H9 (cell line): ENCODE results near the gene ARHGDIB. TPM values are rescaled to one million over a fixed set of nuclear protein-coding genes. Genes with fewer than 3 reads are reported as not detected.

Experiments used
- DNase-seq: peaks from one replicate; pipeline ENCODE4 v3.0.0-alpha.2; 2017
- H2AFZ ChIP-seq: one replicate; pipeline ENCODE4 v1.6.1; 2013; ENCODE audit warnings: mild to moderate bottlenecking, low read length, control low read depth, moderate library complexity
- H2AK5ac ChIP-seq: 2 replicates; pipeline ENCODE4 v1.6.1; 2013; ENCODE audit warnings: low read length, control low read depth, mixed read lengths; ENCODE audit not compliant: insufficient read length
- H2BK120ac ChIP-seq: one replicate; pipeline ENCODE4 v1.6.1; 2013; ENCODE audit warnings: low read depth, mild to moderate bottlenecking, low read length, control low read depth, inconsistent platforms; ENCODE audit not compliant: poor library complexity, severe bottlenecking
- H2BK12ac ChIP-seq: 2 replicates; pipeline ENCODE4 v1.6.1; 2013; ENCODE audit warnings: low read length, control low read depth, mixed read lengths, low read depth; ENCODE audit not compliant: insufficient read length
- H2BK15ac ChIP-seq: 2 replicates; pipeline ENCODE4 v1.6.1; 2013; ENCODE audit warnings: low read depth, low read length, control low read depth
- H2BK20ac ChIP-seq: one replicate; pipeline ENCODE4 v1.6.1; 2013; ENCODE audit warnings: low read depth, mild to moderate bottlenecking, low read length, control low read depth, inconsistent platforms; ENCODE audit not compliant: poor library complexity, severe bottlenecking
- H2BK5ac ChIP-seq: 2 replicates; pipeline ENCODE4 v1.6.1; 2013; ENCODE audit warnings: low read length, control low read depth, mixed read lengths; ENCODE audit not compliant: insufficient read length
- H3K14ac ChIP-seq: 2 replicates; pipeline ENCODE4 v1.6.1; 2013; ENCODE audit warnings: low read length, control low read depth; ENCODE audit not compliant: insufficient read depth
- H3K18ac ChIP-seq: 2 replicates; pipeline ENCODE4 v1.6.1; 2013; ENCODE audit warnings: low read depth, mild to moderate bottlenecking, mixed read lengths, low read length, control low read depth; ENCODE audit not compliant: insufficient read length
- H3K23ac ChIP-seq: 2 replicates; pipeline ENCODE4 v1.6.1; 2013; ENCODE audit warnings: low read length, control low read depth, mixed read lengths, low read depth; ENCODE audit not compliant: insufficient read length
- H3K23me2 ChIP-seq: 2 replicates; pipeline ENCODE4 v1.6.1; 2013; ENCODE audit warnings: low read depth, mild to moderate bottlenecking, mixed read lengths, low read length, control low read depth; ENCODE audit not compliant: insufficient read length, poor library complexity, severe bottlenecking
- H3K27ac ChIP-seq: 2 replicates; pipeline ENCODE4 v1.5.1; 2013; ENCODE audit warnings: low read length, control low read depth, mixed read lengths, low read depth; ENCODE audit not compliant: insufficient read length
- H3K27me3 ChIP-seq: 2 replicates; pipeline ENCODE4 v1.6.1; 2013; ENCODE audit warnings: low read length, control low read depth, inconsistent platforms; ENCODE audit not compliant: insufficient read depth
- H3K4ac ChIP-seq: 2 replicates; pipeline ENCODE4 v1.6.1; 2013; ENCODE audit warnings: low read depth, mild to moderate bottlenecking, control low read depth, inconsistent platforms, low read length, moderate library complexity
- H3K4me1 ChIP-seq: 2 replicates; pipeline ENCODE4 v1.6.1; 2013; ENCODE audit warnings: low read length, control low read depth, inconsistent platforms; ENCODE audit not compliant: insufficient read depth
- H3K4me2 ChIP-seq: 2 replicates; pipeline ENCODE4 v1.6.1; 2013; ENCODE audit warnings: low read length, control low read depth, mixed read lengths; ENCODE audit not compliant: insufficient read length, insufficient read depth
- H3K56ac ChIP-seq: 2 replicates; pipeline ENCODE4 v1.6.1; 2013; ENCODE audit warnings: low read depth, mild to moderate bottlenecking, mixed read lengths, low read length, control low read depth; ENCODE audit not compliant: insufficient read length
- H3K79me1 ChIP-seq: 2 replicates; pipeline ENCODE4 v1.6.1; 2013; ENCODE audit warnings: low read depth, mild to moderate bottlenecking, moderate library complexity, low read length, control low read depth, inconsistent platforms; ENCODE audit not compliant: insufficient read depth, poor library complexity, severe bottlenecking
- H3K79me2 ChIP-seq: 2 replicates; pipeline ENCODE4 v1.6.1; 2013; ENCODE audit warnings: low read length, control low read depth, inconsistent platforms; ENCODE audit not compliant: insufficient read depth
- H3K9ac ChIP-seq: 2 replicates; pipeline ENCODE4 v1.6.1; 2013; ENCODE audit warnings: low read length, control low read depth, mixed read lengths; ENCODE audit not compliant: insufficient read length; ENCODE audit errors: extremely low read depth
- H3K9me3 ChIP-seq: one replicate; pipeline ENCODE4 v1.6.1; 2013; ENCODE audit warnings: low read depth, low read length, inconsistent platforms; ENCODE audit not compliant: control insufficient read depth
- H3T11ph ChIP-seq: one replicate; pipeline ENCODE4 v1.6.1; 2013; ENCODE audit warnings: mild to moderate bottlenecking, low read length, control low read depth, inconsistent platforms
- H4K20me1 ChIP-seq: one replicate; pipeline ENCODE4 v1.6.1; 2013; ENCODE audit not compliant: control insufficient read depth, insufficient read length, insufficient read depth
- H4K5ac ChIP-seq: 2 replicates; pipeline ENCODE4 v1.6.1; 2013; ENCODE audit warnings: low read depth, mild to moderate bottlenecking, mixed read lengths, low read length, control low read depth; ENCODE audit not compliant: insufficient read length
- H4K8ac ChIP-seq: replicated peaks from 2 replicates; pipeline ENCODE4 v1.6.1; 2013; ENCODE audit warnings: low read length, control low read depth, mixed read lengths, low read depth; ENCODE audit not compliant: insufficient read length
- H4K91ac ChIP-seq: 2 replicates; pipeline ENCODE4 v1.6.1; 2013; ENCODE audit warnings: low read depth, mild to moderate bottlenecking, moderate library complexity, mixed read lengths, low read length, control low read depth; ENCODE audit not compliant: insufficient read length
- H3K27ac Mint-ChIP-seq, 3 experiments: 2 replicates in 2 of 3; 3 replicates in 1 of 3; pipeline ENCODE4 v1.8.0; 2020 to 2021; ENCODE audit warnings: mixed read lengths in 3 of 3, mild to moderate bottlenecking in 1 of 3, moderate library complexity in 1 of 3
- H3K27me3 Mint-ChIP-seq: 2 replicates; pipeline ENCODE4 v1.8.0; 2021; ENCODE audit warnings: low read depth, mild to moderate bottlenecking, moderate library complexity, mixed read lengths
- H3K36me3 Mint-ChIP-seq, 3 experiments: 2 replicates in 2 of 3; 3 replicates in 1 of 3; pipeline ENCODE4 v1.8.0; 2020 to 2021; ENCODE audit warnings: low read depth in 3 of 3, mixed read lengths in 3 of 3; ENCODE audit not compliant: insufficient read depth in 1 of 3
- H3K4me1 Mint-ChIP-seq, 2 experiments: 2 replicates each; pipeline ENCODE4 v1.8.0; 2020; ENCODE audit warnings: mixed read lengths in 2 of 2
- H3K4me3 Mint-ChIP-seq, 2 experiments: 2 replicates in 1 of 2; 3 replicates in 1 of 2; pipeline ENCODE4 v1.8.0; 2020 to 2021; ENCODE audit warnings: mild to moderate bottlenecking in 2 of 2, mixed read lengths in 2 of 2, moderate library complexity in 1 of 2
- H3K9me3 Mint-ChIP-seq, 2 experiments: 2 replicates in 1 of 2; 3 replicates in 1 of 2; pipeline ENCODE4 v1.8.0; 2020; ENCODE audit warnings: mild to moderate bottlenecking in 2 of 2, mixed read lengths in 2 of 2, moderate library complexity in 1 of 2
- WGBS: extraction: QIAGEN DNeasy Blood & Tissue Kit; methylation state at CpG from one replicate; pipeline ENCODE4 v1.1.7; 2013; ENCODE audit warnings: missing lambda C conversion rate, low lambda C conversion rate, mixed read lengths; ENCODE audit not compliant: insufficient read length; ENCODE audit errors: extremely low coverage; 5-methylcytosine and 5-hydroxymethylcytosine counted together
- total RNA-seq: library from RNA; stranded (reverse); gene quantifications from 2 replicates; pipeline ENCODE4 v1.2.1, GENCODE V29; 2021
- TF ChIP-seq, protein P1 (sequence below): fragments of 200-600 bp; sonication (generic); conservative IDR thresholded peaks from 3 replicates; pipeline ENCODE4 v1.8.0; 2021; ENCODE audit warnings: antibody characterized with exemption, mild to moderate bottlenecking

Gene ARHGDIB
- total RNA-seq, 1 experiment from 2014 or later: 0.44 TPM

DNA sequence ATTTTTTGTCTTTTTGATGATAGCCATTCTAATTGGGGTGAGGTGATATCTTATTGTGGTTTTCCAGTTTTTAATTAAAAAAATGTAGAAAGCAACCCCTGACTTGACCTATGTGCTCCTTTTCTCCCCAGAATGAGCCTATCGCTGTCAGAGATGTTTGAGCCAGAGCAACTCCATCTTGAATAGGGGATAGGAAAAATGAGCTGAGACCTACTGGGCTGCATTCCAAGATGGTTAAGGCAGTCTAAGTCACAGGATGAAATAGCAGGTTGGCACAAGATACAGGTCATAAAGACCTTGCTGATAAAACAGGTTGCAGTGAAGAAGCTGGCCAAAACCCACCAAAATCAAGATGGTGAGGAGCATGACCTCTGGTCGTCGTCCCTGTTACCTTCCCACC is 36.9 kb downstream of the ARHGDIB start:
- Histone ChIP-seq H3K4ac (no peak overlapping the region), H3K9me3 (no peaks in the 10 kb centered on the region), H3K18ac (no peak overlapping the region), H3K23ac (no peak overlapping the region), H2BK5ac (no peak overlapping the region), H3K9ac (no peak overlapping the region), H3K4me2 (no peak overlapping the region), H2BK120ac (no peak overlapping the region), H2BK12ac (no peak overlapping the region), H2BK15ac (no peak overlapping the region), H3K23me2 (no peaks in the 10 kb centered on the region), H4K20me1 (no peaks in the 10 kb centered on the region), H3T11ph (no peak overlapping the region), H4K8ac (no peak overlapping the region), H3K79me1 (no peaks in the 10 kb centered on the region), H3K79me2 (no peaks in the 10 kb centered on the region; the same call in 1 of the 2 replicates), H3K56ac (no peak overlapping the region), H3K4me1 (no peaks in the 10 kb centered on the region), H3K27me3 (no peaks in the 10 kb centered on the region), H2BK20ac (no peak overlapping the region), H4K91ac (no peak overlapping the region), H3K27ac (no peak overlapping the region), H4K5ac (no peak overlapping the region), H2AK5ac (no peak overlapping the region), H3K14ac (no peak overlapping the region), H2AFZ (no peak overlapping the region)
- Mint-ChIP-seq H3K27me3 (no peaks in the 10 kb centered on the region), H3K4me1 (peaks cover 7% of the 10 kb centered on the region in 2 experiments), H3K36me3 (no peaks in the 10 kb centered on the region), H3K4me3 (no peak overlapping the region), H3K27ac (no peak overlapping the region), H3K9me3 (no peaks in the 10 kb centered on the region)
- no peak for DNase-seq
- TF ChIP-seq, protein P1, sequence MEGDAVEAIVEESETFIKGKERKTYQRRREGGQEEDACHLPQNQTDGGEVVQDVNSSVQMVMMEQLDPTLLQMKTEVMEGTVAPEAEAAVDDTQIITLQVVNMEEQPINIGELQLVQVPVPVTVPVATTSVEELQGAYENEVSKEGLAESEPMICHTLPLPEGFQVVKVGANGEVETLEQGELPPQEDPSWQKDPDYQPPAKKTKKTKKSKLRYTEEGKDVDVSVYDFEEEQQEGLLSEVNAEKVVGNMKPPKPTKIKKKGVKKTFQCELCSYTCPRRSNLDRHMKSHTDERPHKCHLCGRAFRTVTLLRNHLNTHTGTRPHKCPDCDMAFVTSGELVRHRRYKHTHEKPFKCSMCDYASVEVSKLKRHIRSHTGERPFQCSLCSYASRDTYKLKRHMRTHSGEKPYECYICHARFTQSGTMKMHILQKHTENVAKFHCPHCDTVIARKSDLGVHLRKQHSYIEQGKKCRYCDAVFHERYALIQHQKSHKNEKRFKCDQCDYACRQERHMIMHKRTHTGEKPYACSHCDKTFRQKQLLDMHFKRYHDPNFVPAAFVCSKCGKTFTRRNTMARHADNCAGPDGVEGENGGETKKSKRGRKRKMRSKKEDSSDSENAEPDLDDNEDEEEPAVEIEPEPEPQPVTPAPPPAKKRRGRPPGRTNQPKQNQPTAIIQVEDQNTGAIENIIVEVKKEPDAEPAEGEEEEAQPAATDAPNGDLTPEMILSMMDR: no peak
- no CpG with 5 or more reads among the region's 3 CpGs for WGBS
